ENCODE measurements around the gene CNOT6L.

Gene CNOT6L

DNA sequence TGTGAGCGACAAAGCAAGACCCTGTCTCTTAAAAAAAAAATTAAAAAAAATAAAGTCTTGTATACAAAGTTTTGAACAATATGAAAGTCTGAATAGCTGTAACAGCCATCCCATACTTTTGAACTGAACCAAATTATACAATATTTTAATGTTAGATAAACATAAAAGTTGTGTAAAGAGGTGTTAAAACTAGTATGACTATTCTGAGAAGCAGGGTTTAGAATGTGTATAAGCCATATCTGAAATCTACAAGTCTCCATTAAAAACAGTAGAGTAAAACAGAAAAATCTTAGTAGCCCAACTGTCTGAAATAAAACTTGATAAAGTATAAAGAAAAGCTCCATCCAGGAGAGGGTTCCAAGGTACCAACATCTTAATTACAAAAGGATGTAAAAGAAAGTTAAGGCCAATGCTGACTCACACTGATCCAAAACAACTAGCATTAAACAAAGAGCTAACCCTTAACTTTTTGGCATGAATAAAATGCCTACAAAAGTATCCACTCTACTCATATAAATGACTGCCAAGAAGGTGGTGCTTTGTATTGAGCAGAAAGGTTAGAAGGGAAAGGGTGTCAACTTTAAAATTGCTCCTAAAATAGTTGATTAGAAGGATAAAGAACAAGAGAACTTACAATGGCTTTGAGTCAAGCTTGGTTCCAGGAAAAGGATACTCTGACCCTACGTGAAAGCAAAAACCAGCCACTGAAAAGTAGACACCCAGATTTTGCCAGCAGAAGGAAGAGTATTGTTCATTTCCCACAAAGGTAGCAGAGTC lies 18.5 kb downstream of the CNOT6L start:
- Histone ChIP-seq H3K27me3 (ENCODE audit: control insufficient read depth in 1 of 2, insufficient read depth in 2 of 2, low read length in 2 of 2) (no peaks in the 10 kb centered on the region), H3K9ac (ENCODE audit: low read length in 2 of 2) (no peak overlapping the region), H3K4me3 (ENCODE audit: low read length in 2 of 2) (peak overlapping the region in 1 of 2 donors; percentile 25), H3K4me1 (ENCODE audit: control insufficient read depth, insufficient read depth, low read length) (peaks cover 3% of the 10 kb centered on the region), H3K36me3 (ENCODE audit: control insufficient read depth in 2 of 2, insufficient read depth in 2 of 2, low read length in 2 of 2) (no peaks in the 10 kb centered on the region), H3K9me3 (ENCODE audit: control insufficient read depth in 2 of 2, low read length in 2 of 2) (no peaks in the 10 kb centered on the region), H3K27ac (ENCODE audit: low read length) (no peak overlapping the region)

DNA sequence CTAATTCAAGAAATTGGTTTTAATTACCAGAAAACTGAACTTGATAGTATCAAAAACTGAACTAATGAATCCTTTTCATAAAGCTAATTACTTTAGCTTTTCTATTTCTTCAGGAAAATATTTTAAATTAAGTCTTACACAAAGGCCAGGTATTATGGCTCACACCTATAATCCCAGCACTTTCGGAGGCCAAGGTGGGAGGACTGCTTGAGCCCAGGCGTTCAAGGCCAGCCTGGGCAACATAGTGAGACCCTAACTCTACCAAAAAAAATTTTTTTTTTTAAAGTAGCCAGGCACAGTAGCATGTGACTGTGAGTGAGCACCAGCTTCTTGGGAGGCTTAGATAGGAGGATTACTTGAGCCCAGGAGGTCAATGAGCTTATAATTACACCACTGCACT lies 19.1 kb downstream of the CNOT6L start:
- Histone ChIP-seq H3K4me3 (ENCODE audit: low read length in 2 of 2) (no peak overlapping the region), H3K9me3 (ENCODE audit: control insufficient read depth in 2 of 2, low read length in 2 of 2) (no peaks in the 10 kb centered on the region), H3K9ac (ENCODE audit: low read length in 2 of 2) (no peak overlapping the region), H3K27me3 (ENCODE audit: control insufficient read depth in 1 of 2, insufficient read depth in 2 of 2, low read length in 2 of 2) (no peaks in the 10 kb centered on the region), H3K36me3 (ENCODE audit: control insufficient read depth in 2 of 2, insufficient read depth in 2 of 2, low read length in 2 of 2) (no peaks in the 10 kb centered on the region), H3K27ac (ENCODE audit: low read length) (no peak overlapping the region), H3K4me1 (ENCODE audit: control insufficient read depth, insufficient read depth, low read length) (peaks cover 3% of the 10 kb centered on the region)

DNA sequence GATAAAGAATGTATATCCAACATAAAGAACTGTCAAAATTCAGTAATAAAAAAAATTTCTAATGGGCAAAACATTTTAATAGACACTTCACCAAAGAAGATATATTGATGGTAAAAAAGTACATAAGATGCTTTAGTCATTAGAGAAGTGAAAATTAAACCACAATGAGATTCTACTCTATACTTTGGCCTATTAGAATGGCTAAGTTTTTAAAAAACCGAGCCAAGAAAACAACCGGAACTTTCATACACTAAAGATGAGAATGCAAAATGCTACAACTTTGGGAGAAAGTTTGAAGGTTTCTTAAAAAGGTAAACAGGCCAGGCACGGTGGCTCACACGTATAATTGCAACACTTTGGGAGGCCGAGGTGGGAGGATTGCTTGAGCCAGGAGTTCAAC lies 20.8 kb downstream of the CNOT6L start:
- Histone ChIP-seq H3K27ac (ENCODE audit: low read length) (no peak overlapping the region), H3K36me3 (ENCODE audit: control insufficient read depth in 2 of 2, insufficient read depth in 2 of 2, low read length in 2 of 2) (no peaks in the 10 kb centered on the region), H3K4me3 (ENCODE audit: low read length in 2 of 2) (no peak overlapping the region), H3K9me3 (ENCODE audit: control insufficient read depth in 2 of 2, low read length in 2 of 2) (no peaks in the 10 kb centered on the region), H3K4me1 (ENCODE audit: control insufficient read depth, insufficient read depth, low read length) (peaks cover 3% of the 10 kb centered on the region), H3K27me3 (ENCODE audit: control insufficient read depth in 1 of 2, insufficient read depth in 2 of 2, low read length in 2 of 2) (no peaks in the 10 kb centered on the region), H3K9ac (ENCODE audit: low read length in 2 of 2) (no peak overlapping the region)

DNA sequence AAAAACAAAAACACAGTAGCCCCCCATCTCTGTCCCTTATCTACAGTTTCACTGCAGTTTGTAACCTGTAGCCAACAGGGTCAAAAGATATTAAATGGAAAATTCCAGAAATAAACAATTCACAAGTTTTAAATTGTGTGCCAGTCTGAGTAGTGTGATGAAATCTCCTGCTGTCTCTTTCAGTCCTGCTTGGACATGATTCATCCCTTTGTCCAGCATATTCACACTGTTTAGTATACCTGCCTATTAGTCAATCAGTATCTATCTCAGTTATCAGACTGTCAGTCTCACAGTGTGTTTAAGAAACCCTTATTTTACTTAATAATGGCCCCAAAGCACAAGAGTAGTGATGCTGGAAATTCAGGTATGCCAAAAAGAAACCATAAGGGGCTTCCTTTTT lies 21.9 kb downstream of the CNOT6L start:
- H3K27me3 ChIP-seq (ENCODE audit: control insufficient read depth in 1 of 2, insufficient read depth in 2 of 2, low read length in 2 of 2) = no peaks in the 10 kb centered on the region
- H3K9ac ChIP-seq (ENCODE audit: low read length in 2 of 2) = no peak overlapping the region
- H3K4me1 ChIP-seq (ENCODE audit: control insufficient read depth, insufficient read depth, low read length) = peaks cover 5% of the 10 kb centered on the region
- no peaks in the 10 kb centered on the region for H3K36me3 ChIP-seq (ENCODE audit: control insufficient read depth in 2 of 2, insufficient read depth in 2 of 2, low read length in 2 of 2)
- H3K4me3 ChIP-seq (ENCODE audit: low read length in 2 of 2) = no peak overlapping the region
- H3K9me3 ChIP-seq (ENCODE audit: control insufficient read depth in 2 of 2, low read length in 2 of 2) = no peaks in the 10 kb centered on the region
- H3K27ac ChIP-seq (ENCODE audit: low read length) = no peak overlapping the region

DNA sequence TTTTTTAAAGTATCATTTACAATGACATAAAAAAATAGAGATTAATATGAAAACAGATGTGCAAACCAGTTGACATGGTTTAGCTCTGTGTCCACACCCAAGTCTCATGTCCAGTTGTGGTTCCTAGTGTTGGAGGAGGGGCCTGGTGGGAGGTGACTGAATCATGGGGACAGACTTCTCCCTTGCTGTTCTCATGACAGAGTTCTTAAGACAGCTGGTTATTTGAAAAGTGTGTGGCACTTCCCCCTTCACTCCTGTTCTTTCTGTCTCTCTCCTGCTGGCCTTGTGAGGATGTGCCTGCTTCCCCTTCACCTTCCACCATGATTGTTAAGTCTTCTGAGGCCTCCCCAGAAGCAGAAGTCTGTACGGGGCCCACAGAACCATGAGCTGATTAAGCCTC lies 23.8 kb downstream of the CNOT6L start:
- no peaks in the 10 kb centered on the region for H3K36me3 ChIP-seq (ENCODE audit: control insufficient read depth in 2 of 2, insufficient read depth in 2 of 2, low read length in 2 of 2)
- no peak overlapping the region for H3K4me3 ChIP-seq (ENCODE audit: low read length in 2 of 2)
- H3K27ac ChIP-seq (ENCODE audit: low read length) = no peak overlapping the region
- H3K27me3 ChIP-seq (ENCODE audit: control insufficient read depth in 1 of 2, insufficient read depth in 2 of 2, low read length in 2 of 2) = no peaks in the 10 kb centered on the region
- H3K9me3 ChIP-seq (ENCODE audit: control insufficient read depth in 2 of 2, low read length in 2 of 2) = no peaks in the 10 kb centered on the region
- H3K4me1 ChIP-seq (ENCODE audit: control insufficient read depth, insufficient read depth, low read length) = peaks cover 5% of the 10 kb centered on the region
- H3K9ac ChIP-seq (ENCODE audit: low read length in 2 of 2) = no peak overlapping the region

DNA sequence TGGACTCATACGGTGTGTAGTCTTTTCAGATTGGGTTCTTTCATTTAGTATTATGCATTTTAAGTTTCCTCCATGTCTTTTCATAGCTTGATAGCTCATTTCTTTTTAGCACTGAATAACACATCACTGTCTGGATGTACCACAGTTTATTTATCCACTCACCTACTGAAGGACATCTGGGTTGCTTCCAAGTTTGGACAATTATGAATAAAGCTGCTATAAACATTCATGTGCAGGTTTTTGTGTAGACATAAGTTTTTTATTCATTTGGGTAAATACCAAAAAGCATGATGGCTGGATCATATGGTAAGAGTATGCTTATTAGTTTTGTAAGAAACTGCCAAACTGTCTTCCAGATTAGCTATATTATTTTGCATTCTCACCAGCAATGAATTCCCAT lies 29.0 kb downstream of the CNOT6L start:
- peaks cover 3% of the 10 kb centered on the region for H3K4me1 ChIP-seq (ENCODE audit: control insufficient read depth, insufficient read depth, low read length)

DNA sequence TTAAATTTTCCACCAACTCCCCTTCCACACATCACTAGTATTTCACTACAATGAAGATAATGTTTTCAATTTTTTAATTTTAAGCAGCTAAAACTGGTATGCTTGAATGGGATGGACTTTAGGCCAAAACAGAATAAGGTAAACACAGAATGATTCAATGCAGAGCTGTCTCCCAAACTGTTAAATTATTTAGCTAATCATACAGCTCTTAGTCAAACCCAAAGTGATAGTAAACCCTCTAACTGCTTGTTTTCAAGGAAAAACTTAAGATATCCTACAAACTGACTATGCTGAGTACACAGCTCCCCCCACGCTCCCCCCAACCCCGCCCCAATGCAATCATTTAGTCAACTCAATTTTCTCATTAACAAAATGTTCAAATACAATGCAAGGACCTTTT lies 30.2 kb downstream of the CNOT6L start:
- Histone ChIP-seq H3K9me3 (ENCODE audit: control insufficient read depth in 2 of 2, low read length in 2 of 2) (no peaks in the 10 kb centered on the region), H3K4me3 (ENCODE audit: low read length in 2 of 2) (no peak overlapping the region), H3K4me1 (ENCODE audit: control insufficient read depth, insufficient read depth, low read length) (peaks cover 3% of the 10 kb centered on the region), H3K36me3 (ENCODE audit: control insufficient read depth in 2 of 2, insufficient read depth in 2 of 2, low read length in 2 of 2) (no peaks in the 10 kb centered on the region), H3K27me3 (ENCODE audit: control insufficient read depth in 1 of 2, insufficient read depth in 2 of 2, low read length in 2 of 2) (no peaks in the 10 kb centered on the region), H3K9ac (ENCODE audit: low read length in 2 of 2) (no peak overlapping the region), H3K27ac (ENCODE audit: low read length) (no peak overlapping the region)

More for the DNA sequence above, 29.0 kb downstream of the CNOT6L start:
- Histone ChIP-seq H3K9ac (ENCODE audit: low read length in 2 of 2) (no peak overlapping the region), H3K4me3 (ENCODE audit: low read length in 2 of 2) (no peak overlapping the region), H3K9me3 (ENCODE audit: control insufficient read depth in 2 of 2, low read length in 2 of 2) (no peaks in the 10 kb centered on the region), H3K36me3 (ENCODE audit: control insufficient read depth in 2 of 2, insufficient read depth in 2 of 2, low read length in 2 of 2) (no peaks in the 10 kb centered on the region), H3K27ac (ENCODE audit: low read length) (no peak overlapping the region), H3K27me3 (ENCODE audit: control insufficient read depth in 1 of 2, insufficient read depth in 2 of 2, low read length in 2 of 2) (no peaks in the 10 kb centered on the region)

DNA sequence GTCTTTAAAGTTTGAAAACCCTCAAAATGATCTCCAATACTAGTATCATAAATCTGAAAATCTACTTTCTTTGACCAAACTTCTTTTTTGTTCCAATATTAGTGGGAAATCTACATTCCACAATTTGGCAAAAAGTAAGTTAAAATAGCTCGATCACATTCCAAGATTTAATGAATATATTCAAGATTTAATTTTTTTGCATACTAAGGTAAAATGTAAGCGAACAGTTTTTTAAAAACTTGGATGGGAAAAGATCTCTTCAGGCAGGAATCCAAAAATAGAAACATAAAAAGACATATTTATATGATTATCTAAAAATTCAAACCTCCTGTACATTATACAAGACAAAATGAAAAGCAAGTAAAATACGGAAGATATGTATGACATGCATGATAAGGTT lies 31.2 kb downstream of the CNOT6L start:
- H3K4me3 ChIP-seq (ENCODE audit: low read length in 2 of 2) = no peak overlapping the region
- H3K27me3 ChIP-seq (ENCODE audit: control insufficient read depth in 1 of 2, insufficient read depth in 2 of 2, low read length in 2 of 2) = no peaks in the 10 kb centered on the region
- H3K27ac ChIP-seq (ENCODE audit: low read length) = no peak overlapping the region
- H3K9ac ChIP-seq (ENCODE audit: low read length in 2 of 2) = no peak overlapping the region
- H3K9me3 ChIP-seq (ENCODE audit: control insufficient read depth in 2 of 2, low read length in 2 of 2) = no peaks in the 10 kb centered on the region
- H3K36me3 ChIP-seq (ENCODE audit: control insufficient read depth in 2 of 2, insufficient read depth in 2 of 2, low read length in 2 of 2) = no peaks in the 10 kb centered on the region
- peaks cover 3% of the 10 kb centered on the region for H3K4me1 ChIP-seq (ENCODE audit: control insufficient read depth, insufficient read depth, low read length)

DNA sequence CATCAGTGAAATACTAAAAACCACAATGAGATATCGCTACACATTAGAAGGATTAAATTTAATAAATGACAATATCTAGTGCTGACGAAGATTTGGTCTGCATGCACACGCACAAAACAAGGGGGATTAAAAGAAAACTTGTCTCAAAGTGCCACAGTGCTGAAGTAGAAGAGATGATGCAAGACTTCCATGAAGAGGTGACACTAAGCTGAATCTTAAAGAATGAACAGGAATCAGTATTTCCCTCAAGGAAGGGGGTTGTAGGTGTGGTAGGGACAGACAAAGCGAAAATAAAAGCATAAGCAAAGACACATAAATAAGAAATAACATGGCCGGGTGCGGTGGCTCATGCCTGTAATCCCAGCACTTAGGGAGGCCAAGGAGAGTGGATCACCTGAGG lies 33.5 kb downstream of the CNOT6L start:
- Histone ChIP-seq H3K27me3 (ENCODE audit: control insufficient read depth in 1 of 2, insufficient read depth in 2 of 2, low read length in 2 of 2) (no peaks in the 10 kb centered on the region), H3K4me3 (ENCODE audit: low read length in 2 of 2) (no peak overlapping the region), H3K27ac (ENCODE audit: low read length) (no peak overlapping the region), H3K9ac (ENCODE audit: low read length in 2 of 2) (no peak overlapping the region), H3K36me3 (ENCODE audit: control insufficient read depth in 2 of 2, insufficient read depth in 2 of 2, low read length in 2 of 2) (no peaks in the 10 kb centered on the region), H3K4me1 (ENCODE audit: control insufficient read depth, insufficient read depth, low read length) (no peaks in the 10 kb centered on the region), H3K9me3 (ENCODE audit: control insufficient read depth in 2 of 2, low read length in 2 of 2) (no peaks in the 10 kb centered on the region)

DNA sequence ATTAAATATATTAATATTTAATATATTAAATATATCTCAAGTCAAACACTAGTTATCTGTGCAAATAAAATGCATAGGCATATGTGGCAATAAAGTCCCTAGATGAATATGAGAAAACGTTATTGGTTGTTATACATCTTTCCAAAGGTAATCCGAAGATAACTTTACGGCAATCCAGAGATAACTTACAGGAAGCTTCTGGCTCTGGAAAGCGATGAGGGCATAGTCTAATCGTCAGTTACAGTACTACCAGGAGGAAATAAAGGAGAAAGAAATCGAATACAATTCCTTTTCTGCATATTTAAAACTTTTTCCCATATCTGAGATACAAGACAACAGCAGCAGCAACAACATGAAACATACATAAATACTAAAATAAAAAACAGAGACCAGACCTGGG lies 35.3 kb downstream of the CNOT6L start:
- Histone ChIP-seq H3K27me3 (ENCODE audit: control insufficient read depth in 1 of 2, insufficient read depth in 2 of 2, low read length in 2 of 2) (no peaks in the 10 kb centered on the region), H3K4me3 (ENCODE audit: low read length in 2 of 2) (no peak overlapping the region), H3K9ac (ENCODE audit: low read length in 2 of 2) (no peak overlapping the region), H3K36me3 (ENCODE audit: control insufficient read depth in 2 of 2, insufficient read depth in 2 of 2, low read length in 2 of 2) (no peaks in the 10 kb centered on the region), H3K27ac (ENCODE audit: low read length) (no peak overlapping the region), H3K4me1 (ENCODE audit: control insufficient read depth, insufficient read depth, low read length) (no peaks in the 10 kb centered on the region), H3K9me3 (ENCODE audit: control insufficient read depth in 2 of 2, low read length in 2 of 2) (no peaks in the 10 kb centered on the region)

DNA sequence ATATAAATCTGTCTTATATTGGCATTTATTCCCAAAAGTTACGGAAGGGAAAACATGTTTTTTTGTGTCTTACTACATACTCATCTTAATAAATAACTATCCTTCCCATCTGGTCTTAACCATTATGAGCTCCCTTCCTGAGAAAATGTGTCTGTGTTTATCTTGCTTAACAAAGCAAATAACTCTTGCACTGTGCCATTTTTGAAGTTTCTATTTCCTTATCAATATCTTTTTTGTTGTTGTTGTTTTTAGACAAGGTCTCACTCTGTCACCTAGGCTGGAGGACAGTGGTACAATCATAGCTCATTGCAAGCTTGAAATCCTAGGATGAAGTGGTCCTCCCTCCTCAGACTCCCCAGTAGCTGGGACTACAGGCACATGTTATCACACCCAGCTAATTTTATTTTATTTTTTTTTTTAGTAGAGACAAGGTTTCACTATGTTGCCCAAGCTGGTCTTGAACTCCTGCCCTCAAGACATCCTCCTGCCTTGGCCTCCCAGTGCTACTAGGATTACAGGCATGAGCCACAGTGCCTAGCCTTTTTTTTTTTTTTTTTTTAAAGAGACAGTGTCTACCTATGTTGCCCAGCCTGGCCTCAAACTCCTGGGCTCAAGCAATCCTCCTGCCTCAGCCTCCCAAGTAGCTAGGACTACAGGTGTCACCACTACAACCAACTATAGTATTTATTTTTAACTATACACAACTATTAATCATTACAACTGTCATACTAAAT lies 36.9 kb downstream of the CNOT6L start:
- H3K4me3 ChIP-seq (ENCODE audit: low read length in 2 of 2) = no peak overlapping the region
- H3K9me3 ChIP-seq (ENCODE audit: control insufficient read depth in 2 of 2, low read length in 2 of 2) = no peaks in the 10 kb centered on the region
- no peaks in the 10 kb centered on the region for H3K27me3 ChIP-seq (ENCODE audit: control insufficient read depth in 1 of 2, insufficient read depth in 2 of 2, low read length in 2 of 2)
- no peaks in the 10 kb centered on the region for H3K36me3 ChIP-seq (ENCODE audit: control insufficient read depth in 2 of 2, insufficient read depth in 2 of 2, low read length in 2 of 2)
- no peaks in the 10 kb centered on the region for H3K4me1 ChIP-seq (ENCODE audit: control insufficient read depth, insufficient read depth, low read length)
- H3K9ac ChIP-seq (ENCODE audit: low read length in 2 of 2) = no peak overlapping the region
- H3K27ac ChIP-seq (ENCODE audit: low read length) = no peak overlapping the region
